Measurements from ENCODE around the gene PWWP2B. TPM values are rescaled to one million over a fixed set of nuclear protein-coding genes. Genes with fewer than 3 reads are reported as not detected.

PWWP2B gene
- total and polyA plus RNA-seq, 9 of the 15 experiments (the other 6 are each of a cell fraction or from before 2014, with no cell fraction given): 0.07 to 9.2 (median 1.6) TPM; not detected in 1

- TF ChIP-seq ATF3 (IDR thresholded peaks at IDR 0.05): no peak
- no peak for TF ChIP-seq ATF3 (CRISPR knock-in tag; conservative IDR thresholded peaks at IDR 0.05)
- TF ChIP-seq MLX (CRISPR knock-in tag; conservative IDR thresholded peaks at IDR 0.05): no peak
- no peak for TF ChIP-seq FOXA1 (IDR thresholded peaks at IDR 0.05; ENCODE audit: borderline replicate concordance)
- TF ChIP-seq REST (IDR thresholded peaks at IDR 0.05; ENCODE audit: borderline replicate concordance): no peak
- no peak for TF ChIP-seq REST (CRISPR knock-in tag; IDR thresholded peaks at IDR 0.05; ENCODE audit: low read depth)
- no peak for TF ChIP-seq NCOA2 (IDR thresholded peaks at IDR 0.05; ENCODE audit: partially characterized antibody in 2 of 2)
- TF ChIP-seq DACH1 (IDR thresholded peaks at IDR 0.05; ENCODE audit: partially characterized antibody): no peak
- TF ChIP-seq ZFX (CRISPR knock-in tag; IDR thresholded peaks at IDR 0.05): peak; percentile 54
- TF ChIP-seq ZNF75A (CRISPR knock-in tag; IDR thresholded peaks at IDR 0.05): no peak
- no peak for TF ChIP-seq ARHGAP35 (IDR thresholded peaks at IDR 0.05; ENCODE audit: partially characterized antibody)
- TF ChIP-seq KLF13 (tag; IDR thresholded peaks at IDR 0.05; ENCODE audit: borderline replicate concordance, low read depth): no peak
- TF ChIP-seq PHTF2 (CRISPR knock-in tag; IDR thresholded peaks at IDR 0.05): no peak
- TF ChIP-seq ZHX1 (conservative IDR thresholded peaks at IDR 0.05; ENCODE audit: low read length): no peak
Observed at GRCh38 chr10:132397671-132398565, 918 bp downstream of the PWWP2B start (continued).

Measured in K562 (cell line).